GM11168 (cell line): ENCODE results near the gene ASCC3.
"Not testable (repeated sequence)": the region's sequence is repeated elsewhere in the genome, so short reads cannot be mapped to it uniquely, and the experiment has no call there.

Experiments used
- in situ Hi-C: fragments of 300-500 bp; cut with MboI; formaldehyde crosslinking; loops from one replicate; pipeline ENCODE4 v1.12.0; 2022; ENCODE audit warnings: low sequenced_read_pairs; ENCODE audit not compliant: unreplicated experiment

ASCC3 gene

GRCh38 chr6:100677240-100677639 is 203.9 kb downstream of the ASCC3 start:
- in situ Hi-C loops: no loop called here

GRCh38 chr6:100673641-100674040 is 207.5 kb downstream of the ASCC3 start:
- in situ Hi-C loops: loop anchor here (25.0 kb wide), 1 partner anchor 561 kb away; no protein-coding TSS in a partner anchor

GRCh38 chr6:100671740-100672139 is 209.4 kb downstream of the ASCC3 start:
- in situ Hi-C loops: loop anchor here (25.0 kb wide), 1 partner anchor 559 kb away; no protein-coding TSS in a partner anchor

- in situ Hi-C loops: loop anchor here (25.0 kb wide), 1 partner anchor 558 kb away; no protein-coding TSS in a partner anchor
Observed at GRCh38 chr6:100670056-100670455, 211.1 kb downstream of the ASCC3 start.

- in situ Hi-C loops: loop anchor here (25.0 kb wide), 1 partner anchor 553 kb away; no protein-coding TSS in a partner anchor
Observed at GRCh38 chr6:100665041-100665380, 216.1 kb downstream of the ASCC3 start.

- in situ Hi-C loops: loop anchor here (25.0 kb wide), 1 partner anchor 552 kb away; no protein-coding TSS in a partner anchor
Observed at GRCh38 chr6:100664274-100665040, 216.7 kb downstream of the ASCC3 start.

GRCh38 chr6:100663219-100663863 is 217.8 kb downstream of the ASCC3 start:
- in situ Hi-C loops: loop anchor here (25.0 kb wide), 1 partner anchor 551 kb away; no protein-coding TSS in a partner anchor

- in situ Hi-C loops: loop anchor here (25.0 kb wide), 1 partner anchor 550 kb away; no protein-coding TSS in a partner anchor
Observed at GRCh38 chr6:100662264-100662663, 218.9 kb downstream of the ASCC3 start.

GRCh38 chr6:100658486-100658885 is 222.6 kb downstream of the ASCC3 start:
- in situ Hi-C loops: loop anchor here (25.0 kb wide), 1 partner anchor 546 kb away; no protein-coding TSS in a partner anchor

GRCh38 chr6:100657678-100658330 is 223.3 kb downstream of the ASCC3 start:
- in situ Hi-C loops: loop anchor here (25.0 kb wide), 1 partner anchor 546 kb away; no protein-coding TSS in a partner anchor

- in situ Hi-C loops: not testable (repeated sequence)
Observed at GRCh38 chr6:100641147-100641546, 240.0 kb downstream of the ASCC3 start.

- in situ Hi-C loops: no loop called here
Observed at GRCh38 chr6:100633096-100633777, 247.9 kb downstream of the ASCC3 start.

- in situ Hi-C loops: no loop called here
Observed at GRCh38 chr6:100630536-100630935, 250.6 kb downstream of the ASCC3 start.

- in situ Hi-C loops: no loop called here
Observed at GRCh38 chr6:100627911-100628758, 253.0 kb downstream of the ASCC3 start.

GRCh38 chr6:100626721-100627120 is 254.4 kb downstream of the ASCC3 start:
- in situ Hi-C loops: no loop called here

GRCh38 chr6:100622907-100623692 is 258.0 kb downstream of the ASCC3 start:
- in situ Hi-C loops: no loop called here

- in situ Hi-C loops: no loop called here
Observed at GRCh38 chr6:100620085-100620840, 260.9 kb downstream of the ASCC3 start.

GRCh38 chr6:100618351-100618671 is 262.8 kb downstream of the ASCC3 start:
- in situ Hi-C loops: no loop called here
